Loucy (cell line): Measurements from ENCODE around the gene MAB21L3.

ENCODE experiments used
- EZH2phosphoT487 ChIP-seq: fragments of 200-600 bp; IDR thresholded peaks from 2 replicates; pipeline ENCODE4 v1.6.1; 2018; ENCODE audit warnings: antibody characterized with exemption, mild to moderate bottlenecking, moderate library complexity, borderline replicate concordance
- TF ChIP-seq, protein P1 (sequence below): fragments of 200-600 bp; sonication (generic); conservative IDR thresholded peaks from 2 replicates; pipeline ENCODE4 v1.5.1; 2014; ENCODE audit warnings: mild to moderate bottlenecking, antibody characterized with exemption, low read length

DNA sequence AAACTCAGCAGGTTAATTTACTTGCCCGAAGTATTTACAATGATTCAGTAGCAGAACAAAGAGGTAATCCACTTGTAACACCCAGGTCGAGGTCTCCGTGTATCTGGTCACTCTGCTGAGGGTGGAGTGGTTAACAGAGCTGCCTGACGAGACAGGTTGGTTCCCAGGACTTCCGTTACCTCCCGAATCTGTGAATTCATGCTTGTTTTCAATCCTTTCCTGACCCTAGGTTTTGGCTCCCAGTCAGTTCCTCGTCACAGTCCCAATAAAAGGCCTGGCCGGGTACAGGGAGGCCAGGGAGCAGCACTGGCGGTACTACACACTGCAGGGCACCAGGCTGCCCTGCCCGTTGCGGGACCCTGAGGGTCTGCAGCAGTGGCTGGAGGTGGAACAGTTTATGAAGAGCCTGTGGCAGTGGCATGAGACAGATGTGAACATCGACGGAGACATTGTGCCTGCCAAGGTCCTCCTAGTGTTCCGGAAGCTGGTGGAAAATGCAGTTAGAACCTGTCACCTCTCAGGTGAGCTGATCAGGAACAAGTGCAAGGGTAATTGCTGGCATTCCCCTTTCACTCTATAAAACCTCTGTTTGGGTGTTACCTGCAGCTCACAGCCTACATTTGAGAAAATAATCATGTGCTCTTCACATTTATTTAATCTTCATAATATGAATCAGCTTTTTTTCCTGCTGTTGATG is 12.8 kb downstream of the MAB21L3 start:
- TF ChIP-seq, protein P1, sequence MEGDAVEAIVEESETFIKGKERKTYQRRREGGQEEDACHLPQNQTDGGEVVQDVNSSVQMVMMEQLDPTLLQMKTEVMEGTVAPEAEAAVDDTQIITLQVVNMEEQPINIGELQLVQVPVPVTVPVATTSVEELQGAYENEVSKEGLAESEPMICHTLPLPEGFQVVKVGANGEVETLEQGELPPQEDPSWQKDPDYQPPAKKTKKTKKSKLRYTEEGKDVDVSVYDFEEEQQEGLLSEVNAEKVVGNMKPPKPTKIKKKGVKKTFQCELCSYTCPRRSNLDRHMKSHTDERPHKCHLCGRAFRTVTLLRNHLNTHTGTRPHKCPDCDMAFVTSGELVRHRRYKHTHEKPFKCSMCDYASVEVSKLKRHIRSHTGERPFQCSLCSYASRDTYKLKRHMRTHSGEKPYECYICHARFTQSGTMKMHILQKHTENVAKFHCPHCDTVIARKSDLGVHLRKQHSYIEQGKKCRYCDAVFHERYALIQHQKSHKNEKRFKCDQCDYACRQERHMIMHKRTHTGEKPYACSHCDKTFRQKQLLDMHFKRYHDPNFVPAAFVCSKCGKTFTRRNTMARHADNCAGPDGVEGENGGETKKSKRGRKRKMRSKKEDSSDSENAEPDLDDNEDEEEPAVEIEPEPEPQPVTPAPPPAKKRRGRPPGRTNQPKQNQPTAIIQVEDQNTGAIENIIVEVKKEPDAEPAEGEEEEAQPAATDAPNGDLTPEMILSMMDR, result no peak
- TF ChIP-seq EZH2phosphoT487, result no peak
